Skeletal muscle satellite cell (primary cell): Measurements from ENCODE around the gene CELF5.
"Not testable (repeated sequence)": the region's sequence is repeated elsewhere in the genome, so short reads cannot be mapped to it uniquely, and the experiment has no call there.

Experiments used
- H3K27me3 ChIP-seq: 2 replicates; pipeline ENCODE4 v1.7.0; 2013; ENCODE audit warnings: low read length; ENCODE audit not compliant: control insufficient read depth, insufficient read depth
- H3K36me3 ChIP-seq: 2 replicates; pipeline ENCODE4 v1.7.0; 2013; ENCODE audit warnings: mild to moderate bottlenecking, control low read depth, low read length; ENCODE audit not compliant: insufficient read depth
- H3K4me1 ChIP-seq: 2 replicates; pipeline ENCODE4 v1.7.0; 2013; ENCODE audit warnings: low read length; ENCODE audit not compliant: control insufficient read depth, insufficient read depth
- H3K4me2 ChIP-seq: 2 replicates; pipeline ENCODE4 v1.7.0; 2013; ENCODE audit warnings: mild to moderate bottlenecking, low read length
- H3K4me3 ChIP-seq: 2 replicates; pipeline ENCODE4 v1.7.0; 2013; ENCODE audit warnings: low read length
- H3K9ac ChIP-seq: 2 replicates; pipeline ENCODE4 v1.7.0; 2013; ENCODE audit warnings: mild to moderate bottlenecking, low read depth, low read length, moderate library complexity
- H3K9me3 ChIP-seq: replicated peaks from 2 replicates; pipeline ENCODE4 v1.7.0; 2013; ENCODE audit warnings: mild to moderate bottlenecking, control low read depth, low read length

Gene CELF5

GRCh38 chr19:3193256-3194105 lies 31.0 kb upstream of the CELF5 start:
- no peak overlapping the region for H3K4me3 ChIP-seq
- no peaks in the 10 kb centered on the region for H3K9me3 ChIP-seq
- H3K27me3 ChIP-seq, result no peaks in the 10 kb centered on the region
- H3K36me3 ChIP-seq, result peaks cover 21% of the 10 kb centered on the region
- no peak overlapping the region for H3K9ac ChIP-seq
- no peak overlapping the region for H3K4me2 ChIP-seq
- no peaks in the 10 kb centered on the region for H3K4me1 ChIP-seq

GRCh38 chr19:3194106-3195087 lies 30.1 kb upstream of the CELF5 start:
- Histone ChIP-seq H3K4me1 (no peaks in the 10 kb centered on the region), H3K4me3 (no peak overlapping the region), H3K36me3 (peaks cover 19% of the 10 kb centered on the region), H3K27me3 (no peaks in the 10 kb centered on the region), H3K9ac (no peak overlapping the region), H3K4me2 (no peak overlapping the region), H3K9me3 (no peaks in the 10 kb centered on the region)

GRCh38 chr19:3196064-3196932 lies 28.2 kb upstream of the CELF5 start:
- no peaks in the 10 kb centered on the region for H3K27me3 ChIP-seq

GRCh38 chr19:3196933-3197205 lies 27.6 kb upstream of the CELF5 start:
- Histone ChIP-seq H3K9me3 (no peaks in the 10 kb centered on the region), H3K4me3 (no peak overlapping the region), H3K9ac (no peak overlapping the region), H3K36me3 (peaks cover 16% of the 10 kb centered on the region), H3K27me3 (no peaks in the 10 kb centered on the region), H3K4me2 (no peak overlapping the region), H3K4me1 (no peaks in the 10 kb centered on the region)

More at GRCh38 chr19:3196064-3196932, 28.2 kb upstream of the CELF5 start:
- Histone ChIP-seq H3K4me1 (no peaks in the 10 kb centered on the region), H3K36me3 (peaks cover 16% of the 10 kb centered on the region), H3K9ac (no peak overlapping the region), H3K9me3 (no peaks in the 10 kb centered on the region), H3K4me3 (no peak overlapping the region), H3K4me2 (no peak overlapping the region)

GRCh38 chr19:3198901-3199700 lies 25.4 kb upstream of the CELF5 start:
- Histone ChIP-seq H3K4me2 (no peak overlapping the region), H3K4me3 (no peak overlapping the region), H3K9me3 (no peaks in the 10 kb centered on the region), H3K36me3 (peaks cover 12% of the 10 kb centered on the region), H3K9ac (no peak overlapping the region), H3K27me3 (no peaks in the 10 kb centered on the region), H3K4me1 (no peaks in the 10 kb centered on the region)

- Histone ChIP-seq H3K9me3 (no peaks in the 10 kb centered on the region), H3K36me3 (peaks cover 16% of the 10 kb centered on the region), H3K4me2 (no peak overlapping the region), H3K4me1 (no peaks in the 10 kb centered on the region), H3K9ac (no peak overlapping the region), H3K27me3 (no peaks in the 10 kb centered on the region), H3K4me3 (no peak overlapping the region)
Observed at GRCh38 chr19:3201072-3201700, 23.3 kb upstream of the CELF5 start.

- H3K9ac ChIP-seq, result no peak overlapping the region
- peaks cover 20% of the 10 kb centered on the region for H3K36me3 ChIP-seq
- H3K27me3 ChIP-seq, result no peaks in the 10 kb centered on the region
Observed at GRCh38 chr19:3201911-3202310, 22.6 kb upstream of the CELF5 start.

DNA sequence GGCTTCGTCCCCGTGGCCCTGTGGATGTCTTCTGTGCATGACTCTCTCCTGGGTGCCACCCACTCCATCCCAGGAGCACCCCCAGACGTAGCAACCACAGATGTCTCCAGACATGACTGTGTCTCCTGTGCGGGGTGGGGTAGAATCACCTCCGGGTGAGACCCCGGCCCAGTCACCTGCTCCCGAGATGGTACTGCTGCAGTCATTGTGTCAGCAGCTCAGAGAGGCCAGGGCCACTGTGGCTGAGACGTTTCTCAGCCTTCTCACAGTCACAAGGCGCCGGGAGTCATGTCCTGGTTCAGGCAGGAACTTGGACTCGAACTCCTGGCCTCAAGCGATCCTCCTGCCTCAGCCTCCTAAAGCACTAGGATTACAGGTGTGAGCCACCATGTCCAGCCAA lies 22.1 kb upstream of the CELF5 start:
- no peak overlapping the region for H3K9ac ChIP-seq
- H3K4me3 ChIP-seq, result no peak overlapping the region
- no peaks in the 10 kb centered on the region for H3K9me3 ChIP-seq
- H3K36me3 ChIP-seq, result peaks cover 24% of the 10 kb centered on the region
- no peaks in the 10 kb centered on the region for H3K27me3 ChIP-seq
- no peak overlapping the region for H3K4me2 ChIP-seq
- no peaks in the 10 kb centered on the region for H3K4me1 ChIP-seq

More at GRCh38 chr19:3201911-3202310, 22.6 kb upstream of the CELF5 start:
- Histone ChIP-seq H3K9me3 (no peaks in the 10 kb centered on the region), H3K4me3 (no peak overlapping the region), H3K4me1 (no peaks in the 10 kb centered on the region), H3K4me2 (no peak overlapping the region)

DNA sequence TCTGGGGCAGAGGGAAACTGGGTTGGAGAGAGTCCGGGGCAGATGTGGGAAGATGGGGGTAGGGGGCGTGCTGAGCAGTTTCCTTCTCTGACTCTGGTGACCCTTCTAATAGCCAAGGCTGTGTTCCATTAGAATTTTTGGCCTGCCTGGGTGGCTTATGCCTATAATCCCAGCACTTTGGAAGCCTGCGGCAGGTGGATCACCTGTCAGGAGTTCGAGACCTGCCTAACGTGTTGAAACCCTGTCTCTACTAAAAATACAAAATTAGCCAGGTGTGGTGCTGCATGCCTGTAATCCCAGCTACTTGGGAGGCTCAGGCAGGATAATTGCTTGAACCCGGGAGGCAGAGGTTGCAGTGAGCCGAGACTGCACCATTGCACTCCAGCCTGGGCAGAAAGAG lies 21.6 kb upstream of the CELF5 start:
- H3K36me3 ChIP-seq, result peaks cover 30% of the 10 kb centered on the region
- H3K4me1 ChIP-seq, H3K4me2 ChIP-seq, H3K9ac ChIP-seq, H3K27me3 ChIP-seq, H3K9me3 ChIP-seq, H3K4me3 ChIP-seq: not testable (repeated sequence)
